GM21515 (cell line): ENCODE data around the gene MMAB.

ENCODE experiments used
- ATAC-seq: cut with Tn5 transposase; IDR thresholded peaks from one replicate; pipeline ENCODE4 v1.9.1; 2021; ENCODE audit not compliant: unreplicated experiment

MMAB gene

GRCh38 chr12:109518820-109519665 lies 54.3 kb downstream of the MMAB start:
- no peak for ATAC-seq

- ATAC-seq: no peak
Measured at GRCh38 chr12:109517619-109518018, 55.7 kb downstream of the MMAB start.

- ATAC-seq: no peak
Measured at GRCh38 chr12:109513977-109514376, 59.3 kb downstream of the MMAB start.

DNA sequence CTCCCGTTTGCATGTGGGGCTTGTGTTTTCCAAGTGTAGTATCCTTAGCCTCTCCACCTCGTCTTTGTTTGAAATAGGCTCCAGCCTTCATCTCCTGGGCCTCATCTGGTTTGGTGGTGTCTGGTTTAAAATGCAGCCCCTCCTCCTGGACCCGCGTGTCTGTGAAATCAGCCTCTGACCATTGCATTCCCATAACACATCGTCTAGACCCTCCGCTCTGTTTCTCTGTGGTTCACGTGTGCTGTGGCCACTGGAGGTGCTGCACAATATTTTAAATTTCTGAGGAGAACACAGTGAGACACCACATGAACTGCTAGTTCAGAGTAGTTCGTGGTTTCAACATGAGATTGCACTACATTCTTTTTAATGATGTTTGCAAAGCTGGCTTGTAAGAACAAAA lies 60.3 kb downstream of the MMAB start:
- ATAC-seq: no peak

DNA sequence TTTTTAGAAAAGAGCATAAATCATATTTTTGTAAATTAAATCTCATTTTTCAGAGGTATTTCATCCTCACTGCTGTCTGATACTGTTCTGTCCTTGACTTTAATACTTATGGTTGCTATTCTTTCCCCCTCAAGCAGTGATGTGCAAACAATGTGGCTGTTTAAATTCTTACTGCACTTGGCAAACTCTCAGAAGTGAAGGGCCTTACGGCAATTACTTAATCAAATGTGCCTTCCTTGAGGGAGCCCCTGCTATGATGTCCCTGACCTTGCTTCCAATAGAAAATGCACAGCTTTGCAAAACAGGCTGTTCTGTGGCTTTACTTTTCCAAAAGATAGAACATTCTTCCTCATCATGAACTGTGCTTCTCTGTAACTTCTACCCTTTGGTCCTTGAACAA lies 60.7 kb downstream of the MMAB start:
- ATAC-seq: no peak

GRCh38 chr12:109510196-109510595 lies 63.1 kb downstream of the MMAB start:
- no peak for ATAC-seq

DNA sequence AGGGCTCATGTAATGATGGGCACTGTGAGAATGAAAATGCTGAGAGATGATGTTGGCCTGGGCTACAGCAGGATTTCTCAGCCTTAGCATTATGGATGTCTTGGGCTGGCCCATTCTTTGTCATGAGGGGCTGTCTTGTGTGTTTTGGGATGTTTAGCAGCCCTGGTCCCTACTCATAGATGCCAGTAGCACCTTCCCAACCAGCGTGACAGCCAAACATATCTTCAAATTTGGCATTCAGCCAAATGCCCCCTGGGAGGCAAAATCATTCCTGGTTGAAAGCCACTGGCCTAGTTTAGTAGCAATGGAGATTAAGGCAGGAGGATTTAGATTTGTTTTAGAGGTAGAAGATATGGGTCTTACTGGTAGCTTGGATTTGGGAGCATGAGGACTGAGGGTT lies 69.2 kb downstream of the MMAB start:
- no peak for ATAC-seq
